ENCODE data around the gene AVPR1B. TPM values are rescaled to one million over a fixed set of nuclear protein-coding genes. Genes with fewer than 3 reads are reported as not detected.

Gene AVPR1B
- total RNA-seq, 1 donor = not detected

GRCh38 chr1:206114692-206115640 is 2.2 kb downstream of the AVPR1B start:
- DNase-seq (ENCODE audit: low read depth) = no peak
- H3K4me3 ChIP-seq (ENCODE audit: low read depth, low read length) = no peak overlapping the region
- TF ChIP-seq CTCF (IDR thresholded peaks at IDR 0.05; ENCODE audit: insufficient read depth, low read depth, low read length) = no peak

GRCh38 chr1:206112600-206113301 is 4.4 kb downstream of the AVPR1B start:
- no peak overlapping the region for H3K4me3 ChIP-seq (ENCODE audit: low read depth, low read length)
- DNase-seq (ENCODE audit: low read depth) = no peak
- no peak for TF ChIP-seq CTCF (IDR thresholded peaks at IDR 0.05; ENCODE audit: insufficient read depth, low read depth, low read length)

GRCh38 chr1:206111271-206111927 is 5.8 kb downstream of the AVPR1B start:
- DNase-seq (ENCODE audit: low read depth) = no peak
- TF ChIP-seq CTCF (IDR thresholded peaks at IDR 0.05; ENCODE audit: insufficient read depth, low read depth, low read length) = no peak

GRCh38 chr1:206110820-206111219 is 6.4 kb downstream of the AVPR1B start:
- no peak overlapping the region for H3K4me3 ChIP-seq (ENCODE audit: low read depth, low read length)
- no peak for TF ChIP-seq CTCF (IDR thresholded peaks at IDR 0.05; ENCODE audit: insufficient read depth, low read depth, low read length)
- no peak for DNase-seq (ENCODE audit: low read depth)

More at GRCh38 chr1:206111271-206111927, 5.8 kb downstream of the AVPR1B start:
- no peak overlapping the region for H3K4me3 ChIP-seq (ENCODE audit: low read depth, low read length)

- H3K4me3 ChIP-seq (ENCODE audit: low read depth, low read length) = no peak overlapping the region
- no peak for DNase-seq (ENCODE audit: low read depth)
- TF ChIP-seq CTCF (IDR thresholded peaks at IDR 0.05; ENCODE audit: insufficient read depth, low read depth, low read length) = no peak
These were observed 7.0 kb downstream of the AVPR1B start for GRCh38 chr1:206110161-206110560.

- H3K4me3 ChIP-seq (ENCODE audit: low read depth, low read length) = no peak overlapping the region
- no peak for TF ChIP-seq CTCF (IDR thresholded peaks at IDR 0.05; ENCODE audit: insufficient read depth, low read depth, low read length)
- DNase-seq (ENCODE audit: low read depth) = no peak
These were observed 7.5 kb downstream of the AVPR1B start for GRCh38 chr1:206109718-206110117.
